CD4-positive, alpha-beta T cell (primary cell): Measurements from ENCODE around the gene SETD4. TPM values are rescaled to one million over a fixed set of nuclear protein-coding genes. Genes with fewer than 3 reads are reported as not detected.

ENCODE experiments used
- ATAC-seq: fragments of 200-7000 bp; cut with Tn5 transposase; one replicate; pipeline ENCODE4 v1.10.0; 2022; ENCODE audit warnings: mild to moderate bottlenecking; ENCODE audit not compliant: poor library complexity
- CTCF ChIA-PET: fragments of 350-600 bp; sonication (Branson Sonifier 250); formaldehyde crosslinking; loops from one replicate; lab custom pipeline; 2021; ENCODE audit warnings: antibody characterized with exemption, inconsistent platforms; lab: Charles Lee
- POLR2A ChIA-PET: fragments of 350-600 bp; sonication (Branson Sonifier 250); formaldehyde crosslinking; loops from one replicate; lab custom pipeline; 2021; ENCODE audit warnings: antibody characterized with exemption, inconsistent platforms; lab: Charles Lee
- DNase-seq, 14 experiments: peaks; one replicate each; pipeline ENCODE4 v3.0.0-alpha.2; 2013 to 2020; ENCODE audit warnings: mixed read lengths in 2 of 14
- H3K27ac ChIP-seq, 2 donors: one replicate each; pipeline versions ENCODE4 v1.5.1 to v1.7.0; 2013; ENCODE audit warnings: low read length in 2 of 2, low read depth in 1 of 2, mild to moderate bottlenecking in 1 of 2
- H3K27me3 ChIP-seq, 2 experiments: 1 replicate in 1 of 2; 2 replicates in 1 of 2; pipeline versions ENCODE4 v1.6.1 to v1.7.0; 2013; ENCODE audit warnings: low read length in 2 of 2, control low read depth in 1 of 2, mild to moderate bottlenecking in 1 of 2, moderate library complexity in 1 of 2; ENCODE audit not compliant: insufficient read depth in 2 of 2, control insufficient read depth in 1 of 2
- H3K36me3 ChIP-seq: one replicate; pipeline ENCODE4 v1.6.1; 2013; ENCODE audit warnings: low read length, control low read depth; ENCODE audit not compliant: insufficient read depth
- H3K4me1 ChIP-seq: one replicate; pipeline ENCODE4 v1.6.1; 2013; ENCODE audit warnings: low read length, control low read depth; ENCODE audit not compliant: insufficient read depth
- H3K4me3 ChIP-seq: one replicate; pipeline ENCODE4 v1.5.1; 2013; ENCODE audit warnings: mild to moderate bottlenecking, low read length, moderate library complexity
- H3K9me3 ChIP-seq, 2 experiments: 1 replicate in 1 of 2; 2 replicates in 1 of 2; pipeline versions ENCODE4 v1.6.1 to v1.7.0; 2013; ENCODE audit warnings: low read length in 2 of 2, mild to moderate bottlenecking in 2 of 2, control low read depth in 1 of 2, moderate library complexity in 1 of 2; ENCODE audit not compliant: control insufficient read depth in 1 of 2, insufficient read depth in 1 of 2
- H3K27ac Mint-ChIP-seq: one replicate; pipeline ENCODE4 v1.8.0; 2020; ENCODE audit warnings: mixed read lengths
- H3K27me3 Mint-ChIP-seq: one replicate; pipeline ENCODE4 v1.8.0; 2021; ENCODE audit warnings: mixed read lengths
- H3K36me3 Mint-ChIP-seq: one replicate; pipeline ENCODE4 v1.8.0; 2021; ENCODE audit warnings: low read depth, mixed read lengths
- H3K4me1 Mint-ChIP-seq: one replicate; pipeline ENCODE4 v1.8.0; 2021; ENCODE audit warnings: low read depth, mixed read lengths
- H3K4me3 Mint-ChIP-seq: one replicate; pipeline ENCODE4 v1.8.0; 2020; ENCODE audit warnings: mild to moderate bottlenecking, mixed read lengths
- H3K9me3 Mint-ChIP-seq: one replicate; pipeline ENCODE4 v1.8.0; 2020; ENCODE audit warnings: mixed read lengths
- intact Hi-C, 2 experiments: fragments of 100-400 bp; cut with DNase I in 1 of 2; cut with micrococcal nuclease in 1 of 2; formaldehyde crosslinking; loops; one replicate each; pipeline versions ENCODE4 v1.15.1 to v1.9.0; 2023 to 2025; cut with DNase I, micrococcal nuclease
- total RNA-seq, 174 experiments: library from RNA in 2 of 174; stranded (reverse) in 2 of 174; gene quantifications; one replicate each; pipeline ENCODE4 v1.2.3 and lab custom pipeline; 2021 to 2026
- TF ChIP-seq, protein P1 (sequence below): fragments of 200-600 bp; IDR thresholded peaks from one replicate; pipeline ENCODE4 v1.8.0; 2022; ENCODE audit warnings: antibody characterized with exemption, mild to moderate bottlenecking

The SETD4 gene
- total RNA-seq, 2 experiments from 2014 or later = 10.8 to 12.3 TPM

DNA sequence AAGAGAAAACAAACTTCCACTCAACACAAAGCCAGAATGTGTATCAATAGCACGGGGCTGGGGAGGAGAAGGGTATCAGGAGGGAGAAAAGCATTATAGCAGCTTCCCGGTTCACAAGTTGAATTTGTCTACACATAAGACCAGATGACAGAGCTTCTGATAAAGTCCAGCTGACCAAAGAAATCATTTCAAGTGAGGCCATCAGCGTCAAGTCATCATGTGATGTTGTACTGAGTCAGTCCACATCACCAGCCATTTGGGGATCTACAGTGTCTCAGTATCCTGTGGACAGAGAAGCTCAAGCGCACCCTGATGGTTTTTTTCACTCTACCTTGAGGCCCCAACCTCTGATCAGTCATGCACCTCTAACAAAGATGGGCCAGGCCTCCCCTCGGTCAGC, 33.0 kb downstream of the SETD4 start:
- TF ChIP-seq, protein P1, sequence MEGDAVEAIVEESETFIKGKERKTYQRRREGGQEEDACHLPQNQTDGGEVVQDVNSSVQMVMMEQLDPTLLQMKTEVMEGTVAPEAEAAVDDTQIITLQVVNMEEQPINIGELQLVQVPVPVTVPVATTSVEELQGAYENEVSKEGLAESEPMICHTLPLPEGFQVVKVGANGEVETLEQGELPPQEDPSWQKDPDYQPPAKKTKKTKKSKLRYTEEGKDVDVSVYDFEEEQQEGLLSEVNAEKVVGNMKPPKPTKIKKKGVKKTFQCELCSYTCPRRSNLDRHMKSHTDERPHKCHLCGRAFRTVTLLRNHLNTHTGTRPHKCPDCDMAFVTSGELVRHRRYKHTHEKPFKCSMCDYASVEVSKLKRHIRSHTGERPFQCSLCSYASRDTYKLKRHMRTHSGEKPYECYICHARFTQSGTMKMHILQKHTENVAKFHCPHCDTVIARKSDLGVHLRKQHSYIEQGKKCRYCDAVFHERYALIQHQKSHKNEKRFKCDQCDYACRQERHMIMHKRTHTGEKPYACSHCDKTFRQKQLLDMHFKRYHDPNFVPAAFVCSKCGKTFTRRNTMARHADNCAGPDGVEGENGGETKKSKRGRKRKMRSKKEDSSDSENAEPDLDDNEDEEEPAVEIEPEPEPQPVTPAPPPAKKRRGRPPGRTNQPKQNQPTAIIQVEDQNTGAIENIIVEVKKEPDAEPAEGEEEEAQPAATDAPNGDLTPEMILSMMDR = no peak
- CTCF ChIA-PET = interaction anchor here (1.2 to 2.4 kb wide), 3 partner anchors 774 to 1334 kb away, joined by 3 to 12 read pairs (median 5); no protein-coding TSS in a partner anchor
- no peak for ATAC-seq
- H3K27ac ChIP-seq = no peak overlapping the region
- POLR2A ChIA-PET = no interaction called here
- no peak overlapping the region for H3K4me3 ChIP-seq
- no peak for DNase-seq
- intact Hi-C loops = loop anchor here in 1 of 2 experiments (5.0 kb wide), 1 partner anchor 625 kb away; no protein-coding TSS in a partner anchor
- H3K27me3 ChIP-seq = no peaks in the 10 kb centered on the region
- H3K9me3 ChIP-seq = no peaks in the 10 kb centered on the region
- H3K36me3 ChIP-seq = no peaks in the 10 kb centered on the region
- no peaks in the 10 kb centered on the region for H3K36me3 Mint-ChIP-seq
- H3K27me3 Mint-ChIP-seq = no peaks in the 10 kb centered on the region
- H3K4me1 ChIP-seq = peaks cover 5% of the 10 kb centered on the region
- no peak overlapping the region for H3K4me3 Mint-ChIP-seq
- no peak overlapping the region for H3K27ac Mint-ChIP-seq
- peaks cover 5% of the 10 kb centered on the region for H3K4me1 Mint-ChIP-seq
- H3K9me3 Mint-ChIP-seq = no peaks in the 10 kb centered on the region

DNA sequence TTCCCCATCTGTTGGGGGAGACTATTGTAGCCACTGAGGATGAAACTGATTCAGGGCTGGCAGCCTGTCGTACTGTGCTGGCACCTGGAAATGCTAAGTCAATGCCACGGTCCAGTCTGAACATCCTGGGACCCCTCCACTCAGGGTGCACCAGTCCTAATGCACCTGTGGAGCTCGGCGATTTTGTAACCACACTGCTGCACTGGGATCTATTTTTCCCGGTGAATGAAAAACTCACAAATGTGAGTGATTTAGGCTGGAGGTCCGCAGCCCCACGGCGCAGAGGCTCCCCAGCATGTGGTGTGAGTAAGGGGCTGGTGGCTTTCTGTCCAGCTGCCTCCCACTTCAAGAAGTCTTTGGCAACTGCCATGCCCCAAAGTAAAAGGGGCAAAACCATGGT, 35.5 kb downstream of the SETD4 start:
- Mint-ChIP-seq H3K4me3 (no peak overlapping the region), H3K27me3 (no peaks in the 10 kb centered on the region), H3K36me3 (no peaks in the 10 kb centered on the region), H3K27ac (no peak overlapping the region), H3K4me1 (peaks cover 5% of the 10 kb centered on the region), H3K9me3 (no peaks in the 10 kb centered on the region)
- Histone ChIP-seq H3K27me3 (no peaks in the 10 kb centered on the region), H3K4me3 (no peak overlapping the region), H3K27ac (no peak overlapping the region), H3K4me1 (peaks cover 5% of the 10 kb centered on the region), H3K9me3 (peaks cover 0 to 8% of the 10 kb centered on the region in 2 experiments), H3K36me3 (no peaks in the 10 kb centered on the region)
- ChIA-PET CTCF (no interaction called here), POLR2A (no interaction called here)
- TF ChIP-seq, protein P1 = no peak
- DNase-seq = no peak
- intact Hi-C loops = loop anchor here in 1 of 2 experiments (5.0 kb wide), 1 partner anchor 622 kb away; no protein-coding TSS in a partner anchor
- ATAC-seq = no peak

DNA sequence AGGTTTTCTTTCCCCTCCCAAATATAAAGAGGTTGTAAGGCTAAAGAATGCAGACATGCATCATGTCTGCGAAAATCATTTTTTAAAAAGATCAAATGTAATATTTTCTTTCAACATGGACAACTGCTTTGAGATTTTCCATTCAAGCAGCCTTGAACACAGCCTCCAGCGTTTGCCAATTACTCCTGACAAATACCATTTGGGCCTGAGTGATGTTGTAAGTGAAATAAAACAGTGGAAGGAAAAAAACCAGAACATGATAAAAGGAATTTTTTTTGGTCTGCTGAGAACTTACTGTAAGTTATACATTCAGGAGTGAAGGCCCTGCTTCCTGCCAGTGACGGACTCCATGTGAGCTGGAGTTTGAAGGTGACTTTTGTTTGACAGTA, 37.2 kb downstream of the SETD4 start:
- Mint-ChIP-seq H3K4me1 (no peaks in the 10 kb centered on the region), H3K27ac (no peak overlapping the region), H3K36me3 (no peaks in the 10 kb centered on the region), H3K27me3 (no peaks in the 10 kb centered on the region), H3K4me3 (no peak overlapping the region), H3K9me3 (no peaks in the 10 kb centered on the region)
- Histone ChIP-seq H3K9me3 (peaks cover 0 to 8% of the 10 kb centered on the region in 2 experiments), H3K27me3 (no peaks in the 10 kb centered on the region), H3K4me1 (peaks cover under 1% of the 10 kb centered on the region), H3K4me3 (no peak overlapping the region), H3K27ac (no peak overlapping the region), H3K36me3 (no peaks in the 10 kb centered on the region)
- no peak for DNase-seq
- intact Hi-C loops = no loop called here
- ChIA-PET POLR2A (no interaction called here), CTCF (no interaction called here)
- TF ChIP-seq, protein P1 = no peak
- no peak for ATAC-seq
